H1 (cell line): ENCODE measurements around the gene FYTTD1. TPM values are rescaled to one million over a fixed set of nuclear protein-coding genes. Genes with fewer than 3 reads are reported as not detected.

Experiments used
- polyA plus RNA-seq, 7 experiments: library from polyadenylated mRNA; depleted of rRNA in 3 of 7; stranded (reverse) in 5 of 7; unstranded in 2 of 7; fragments of >200 nt in 5 of 7; fragments of 200-250 nt in 2 of 7; gene quantifications; 1 replicate in 5 of 7; 2 replicates in 1 of 7; 4 replicates in 1 of 7; pipeline versions ENCODE4 v1.2.1 to v1.2.3, GENCODE V29; 2011 to 2013; ENCODE audit warnings: missing spikeins in 2 of 7, mixed read lengths in 2 of 7
- total RNA-seq: library from RNA; stranded (reverse); fragmentation: NEBNext Ultra II Directional; extraction: Animal tissue kit (Norgen Biotek cat#: 25700); gene quantifications from 2 replicates; pipeline ENCODE4 v1.2.1, GENCODE V29; 2021

The FYTTD1 gene
- total and polyA plus RNA-seq, 2 of the 8 experiments (the other 6 are each of a cell fraction or from before 2014, with no cell fraction given) = 3.1 to 24.4 TPM

Other genes starting within 250 kb of the FYTTD1 start
- 24.0 and 27.2 TPM in 2 replicates for gene BDH1, start 193.9 kb upstream of the FYTTD1 start, total RNA-seq
- gene BDH1, start 193.9 kb upstream of the FYTTD1 start, polyA plus RNA-seq (2011; rRNA removed) = 27.7 and 28.1 TPM in 2 replicates
- gene RUBCN, start 13.0 kb upstream of the FYTTD1 start, total RNA-seq = 18.2 and 21.9 TPM in 2 replicates
- gene RUBCN, start 13.0 kb upstream of the FYTTD1 start, polyA plus RNA-seq (2011; rRNA removed) = 9.3 and 11.9 TPM in 2 replicates
- 48.2 and 66.0 TPM in 2 replicates for gene LRCH3, start 41.4 kb downstream of the FYTTD1 start, total RNA-seq
- 58.4 and 81.0 TPM in 2 replicates for gene LRCH3, start 41.4 kb downstream of the FYTTD1 start, polyA plus RNA-seq (2011; rRNA removed)
- gene RPL35A, start 200.3 kb downstream of the FYTTD1 start, total RNA-seq = 1,393 and 1,439 TPM in 2 replicates
- 377 and 695 TPM in 2 replicates for gene RPL35A, start 200.3 kb downstream of the FYTTD1 start, polyA plus RNA-seq (2011; rRNA removed)
- 4.7 and 5.0 TPM in 2 replicates for gene LMLN, start 210.3 kb downstream of the FYTTD1 start, total RNA-seq
- gene LMLN, start 210.3 kb downstream of the FYTTD1 start, polyA plus RNA-seq (2011; rRNA removed) = 3.0 and 3.9 TPM in 2 replicates